22Rv1 (cell line): ENCODE data around the gene ESYT2.

Source experiments
- ZFX ChIP-seq: fragments of 450-650 bp; IDR thresholded peaks from 2 replicates; pipeline ENCODE4 v1.6.1; 2017; ENCODE audit warnings: antibody characterized with exemption, borderline replicate concordance
- TF ChIP-seq, protein P1 (sequence below): fragments of 450-650 bp; IDR thresholded peaks from 2 replicates; pipeline ENCODE4 v1.5.1; 2017; ENCODE audit warnings: mild to moderate bottlenecking

DNA sequence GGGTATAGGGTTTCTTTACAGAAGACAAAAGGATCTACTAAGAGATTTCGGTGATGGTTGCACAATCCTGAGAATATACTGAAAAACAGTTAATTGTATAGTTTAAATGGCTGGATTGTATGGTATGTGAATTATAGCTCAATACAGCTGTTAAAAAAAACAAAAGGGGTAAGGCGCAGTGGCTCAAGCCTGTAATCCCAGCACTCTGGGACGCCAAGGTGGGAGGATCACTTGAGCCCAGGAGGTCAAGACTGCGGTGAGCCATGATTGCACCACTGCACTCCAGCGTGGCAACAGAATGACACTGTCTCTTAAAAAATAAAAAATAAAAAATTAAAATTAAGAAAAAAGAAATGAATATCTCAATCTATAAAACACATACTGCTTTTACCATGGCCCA, 18.5 kb downstream of the ESYT2 start:
- TF ChIP-seq, protein P1, sequence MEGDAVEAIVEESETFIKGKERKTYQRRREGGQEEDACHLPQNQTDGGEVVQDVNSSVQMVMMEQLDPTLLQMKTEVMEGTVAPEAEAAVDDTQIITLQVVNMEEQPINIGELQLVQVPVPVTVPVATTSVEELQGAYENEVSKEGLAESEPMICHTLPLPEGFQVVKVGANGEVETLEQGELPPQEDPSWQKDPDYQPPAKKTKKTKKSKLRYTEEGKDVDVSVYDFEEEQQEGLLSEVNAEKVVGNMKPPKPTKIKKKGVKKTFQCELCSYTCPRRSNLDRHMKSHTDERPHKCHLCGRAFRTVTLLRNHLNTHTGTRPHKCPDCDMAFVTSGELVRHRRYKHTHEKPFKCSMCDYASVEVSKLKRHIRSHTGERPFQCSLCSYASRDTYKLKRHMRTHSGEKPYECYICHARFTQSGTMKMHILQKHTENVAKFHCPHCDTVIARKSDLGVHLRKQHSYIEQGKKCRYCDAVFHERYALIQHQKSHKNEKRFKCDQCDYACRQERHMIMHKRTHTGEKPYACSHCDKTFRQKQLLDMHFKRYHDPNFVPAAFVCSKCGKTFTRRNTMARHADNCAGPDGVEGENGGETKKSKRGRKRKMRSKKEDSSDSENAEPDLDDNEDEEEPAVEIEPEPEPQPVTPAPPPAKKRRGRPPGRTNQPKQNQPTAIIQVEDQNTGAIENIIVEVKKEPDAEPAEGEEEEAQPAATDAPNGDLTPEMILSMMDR = no peak
- no peak for TF ChIP-seq ZFX
